Neural cell (in vitro differentiated cells): Measurements from ENCODE around the gene CDCA5. TPM values are rescaled to one million over a fixed set of nuclear protein-coding genes. Genes with fewer than 3 reads are reported as not detected.

Source experiments
- H2AFZ ChIP-seq: fragments of 200-600, 300-800 bp; sonication (generic), shearing (Covaris generic); 2 replicates; pipeline ENCODE4 v1.6.0; 2014; ENCODE audit warnings: low read depth, mild to moderate bottlenecking, antibody characterized with exemption, low read length, moderate library complexity
- H3F3A ChIP-seq: fragments of 200-600 bp; shearing (Covaris generic); 2 replicates; pipeline ENCODE4 v1.6.1; 2016; ENCODE audit warnings: mild to moderate bottlenecking, moderate library complexity, mixed read lengths, antibody characterized with exemption, low read length; ENCODE audit not compliant: insufficient read depth, poor library complexity, severe bottlenecking
- H3K27ac ChIP-seq: fragments of 200-600, 300-800 bp; sonication (generic), shearing (Covaris generic); 2 replicates; pipeline ENCODE4 v1.5.1; 2014; ENCODE audit warnings: mild to moderate bottlenecking, low read length, moderate library complexity
- H3K27me3 ChIP-seq: fragments of 300-800, 200-600 bp; sonication (generic), shearing (Covaris generic); 2 replicates; pipeline ENCODE4 v1.6.0; 2014; ENCODE audit warnings: mild to moderate bottlenecking, low read depth, low read length, moderate library complexity; ENCODE audit not compliant: insufficient read depth
- H3K36me3 ChIP-seq: fragments of 300-800, 200-600 bp; sonication (generic), shearing (Covaris generic); 2 replicates; pipeline ENCODE4 v1.5.1; 2014; ENCODE audit warnings: mild to moderate bottlenecking, antibody characterized with exemption, low read length, moderate library complexity; ENCODE audit not compliant: insufficient read depth
- H3K4me2 ChIP-seq: fragments of 300-800, 200-600 bp; sonication (generic), shearing (Covaris generic); 2 replicates; pipeline ENCODE4 v1.6.0; 2014; ENCODE audit warnings: mild to moderate bottlenecking, low read length
- H3K4me3 ChIP-seq: fragments of 300-800, 200-600 bp; sonication (generic), shearing (Covaris generic); 2 replicates; pipeline ENCODE4 v1.5.1; 2014; ENCODE audit warnings: mild to moderate bottlenecking, low read length, moderate library complexity
- H3K79me2 ChIP-seq: fragments of 200-600 bp; shearing (Covaris generic); replicated peaks from 2 replicates; pipeline ENCODE4 v1.6.0; 2014; ENCODE audit warnings: mild to moderate bottlenecking, low read length, moderate library complexity; ENCODE audit not compliant: insufficient read depth
- H3K9ac ChIP-seq: fragments of 300-800, 200-600 bp; sonication (generic), shearing (Covaris generic); 2 replicates; pipeline ENCODE4 v1.6.1; 2016; ENCODE audit warnings: mild to moderate bottlenecking, low read length, mixed read lengths
- H3K9me2 ChIP-seq: fragments of 200-600 bp; shearing (Covaris generic); 2 replicates; pipeline ENCODE4 v1.6.1; 2016; ENCODE audit warnings: mild to moderate bottlenecking, low read length, mixed read lengths; ENCODE audit not compliant: insufficient read depth
- H3K9me3 ChIP-seq: fragments of 200-600, 300-800 bp; sonication (generic), shearing (Covaris generic); 2 replicates; pipeline ENCODE4 v1.6.1; 2016; ENCODE audit warnings: mild to moderate bottlenecking, mixed run types, low read length, moderate library complexity, mixed read lengths
- H4K20me1 ChIP-seq: fragments of 200-600 bp; shearing (Covaris generic); 2 replicates; pipeline ENCODE4 v1.6.1; 2016; ENCODE audit warnings: mild to moderate bottlenecking, mixed run types; ENCODE audit not compliant: insufficient read depth
- CTCF ChIP-seq: fragments of 450-650 bp; IDR thresholded peaks from 2 replicates; pipeline ENCODE4 v1.5.1; 2014; ENCODE audit warnings: antibody characterized with exemption, mild to moderate bottlenecking, moderate library complexity; ENCODE audit not compliant: poor library complexity, severe bottlenecking
- EP300 ChIP-seq: fragments of 450-650 bp; conservative IDR thresholded peaks from 2 replicates; pipeline ENCODE4 v1.6.1; 2014; ENCODE audit warnings: antibody characterized with exemption, mild to moderate bottlenecking, moderate library complexity; ENCODE audit not compliant: poor library complexity, severe bottlenecking
- EZH2 ChIP-seq: fragments of 200-600, 300-800 bp; shearing (Covaris generic), sonication (generic); IDR thresholded peaks from 2 replicates; pipeline ENCODE4 v1.6.1; 2014; ENCODE audit warnings: antibody characterized with exemption, low read length, borderline replicate concordance, mild to moderate bottlenecking; ENCODE audit not compliant: insufficient read depth, poor library complexity, severe bottlenecking
- MXI1 ChIP-seq: fragments of 450-650 bp; conservative IDR thresholded peaks from 2 replicates; pipeline ENCODE4 v1.6.1; 2014; ENCODE audit warnings: antibody characterized with exemption, mild to moderate bottlenecking; ENCODE audit not compliant: poor library complexity, severe bottlenecking
- POLR2AphosphoS5 ChIP-seq: IDR thresholded peaks from 2 replicates; pipeline ENCODE4 v1.6.1; 2012
- RAD21 ChIP-seq: fragments of 450-650 bp; conservative IDR thresholded peaks from 2 replicates; pipeline ENCODE4 v1.6.1; 2014; ENCODE audit warnings: antibody characterized with exemption, mild to moderate bottlenecking, moderate library complexity
- SMC3 ChIP-seq: fragments of 450-650 bp; conservative IDR thresholded peaks from 2 replicates; pipeline ENCODE4 v1.6.1; 2014; ENCODE audit warnings: antibody characterized with exemption, mild to moderate bottlenecking, moderate library complexity; ENCODE audit not compliant: poor library complexity
- TAF1 ChIP-seq: IDR thresholded peaks from 2 replicates; pipeline ENCODE4 v1.6.1; 2012; ENCODE audit warnings: low read depth
- polyA minus RNA-seq: library from RNA; depleted of rRNA, polyadenylated mRNA; stranded (reverse); fragments of >200 nt; gene quantifications from 2 replicates; pipeline ENCODE4 v1.2.3, GENCODE V29; 2014
- polyA plus RNA-seq: library from polyadenylated mRNA; depleted of rRNA; stranded (reverse); fragments of >200 nt; gene quantifications from 2 replicates; pipeline ENCODE4 v1.2.3, GENCODE V29; 2014
- TF ChIP-seq, protein P1 (sequence below): IDR thresholded peaks from 2 replicates; pipeline ENCODE4 v1.6.1; 2012; ENCODE audit warnings: borderline replicate concordance

The CDCA5 gene, protein sequence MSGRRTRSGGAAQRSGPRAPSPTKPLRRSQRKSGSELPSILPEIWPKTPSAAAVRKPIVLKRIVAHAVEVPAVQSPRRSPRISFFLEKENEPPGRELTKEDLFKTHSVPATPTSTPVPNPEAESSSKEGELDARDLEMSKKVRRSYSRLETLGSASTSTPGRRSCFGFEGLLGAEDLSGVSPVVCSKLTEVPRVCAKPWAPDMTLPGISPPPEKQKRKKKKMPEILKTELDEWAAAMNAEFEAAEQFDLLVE
- 2.3 and 2.4 TPM in 2 replicates for polyA plus RNA-seq
- polyA minus RNA-seq: 0.49 and 0.69 TPM in 2 replicates

DNA sequence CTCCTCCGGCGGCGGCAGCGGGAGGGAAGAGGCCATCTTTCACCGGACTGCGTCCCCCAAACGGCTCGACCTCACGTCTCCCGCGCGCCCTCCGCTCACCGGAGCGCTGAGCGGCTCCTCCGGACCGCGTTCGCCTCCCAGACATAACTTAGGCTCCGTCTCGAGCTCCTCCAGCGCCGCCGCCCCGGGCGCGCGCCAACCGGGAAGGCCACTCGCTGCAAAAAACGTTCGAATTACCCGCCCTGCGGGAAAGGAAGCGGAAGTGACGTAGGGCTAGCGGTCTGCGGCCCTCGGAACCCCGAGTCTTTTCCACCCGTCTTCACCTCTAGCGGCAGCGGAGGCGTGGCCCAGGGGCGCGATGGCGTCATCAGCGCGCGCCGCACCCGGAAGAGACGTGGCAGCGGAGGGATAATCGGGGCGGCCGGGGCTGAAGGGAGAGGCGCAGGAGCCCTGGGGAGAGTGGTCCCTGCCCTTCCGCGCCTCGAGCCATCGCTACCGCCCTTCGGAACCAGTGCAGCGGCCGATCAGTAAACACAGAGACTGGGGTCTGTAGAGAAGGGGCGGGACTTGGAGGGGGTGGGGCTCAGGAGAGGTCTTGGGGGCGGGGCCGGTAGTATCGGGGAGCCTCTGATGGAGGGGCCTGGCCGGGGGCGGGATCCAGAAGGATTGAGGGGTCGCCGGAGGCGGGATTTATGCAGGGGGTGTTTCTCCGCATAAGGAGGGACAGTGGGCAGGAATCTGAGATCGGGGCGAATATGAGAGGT, at the start of gene CDCA5, which contains the start of gene ZFPL1:
Gene CDCA5, minus strand, starts transcription at position 207 of the 764 bp plus-strand sequence. Its CDS starts 62 bp downstream, at position 145.
Gene ZFPL1, plus strand, starts transcription at position 389 of the 764 bp plus-strand sequence. CDS start 477 bp downstream, outside the sequence.
- H3K9me2 ChIP-seq: no peaks in the 10 kb centered on the region
- peak within 1 kb of the TSS; percentile 65 for H2AFZ ChIP-seq
- TF ChIP-seq RAD21 (peak; percentile 19), TAF1 (peak; percentile 80), CTCF (no peak), EZH2 (no peak), MXI1 (peak; percentile 100), POLR2AphosphoS5 (peak; percentile 96), EP300 (peak; percentile 81), SMC3 (peak; percentile 26)
- TF ChIP-seq, protein P1, sequence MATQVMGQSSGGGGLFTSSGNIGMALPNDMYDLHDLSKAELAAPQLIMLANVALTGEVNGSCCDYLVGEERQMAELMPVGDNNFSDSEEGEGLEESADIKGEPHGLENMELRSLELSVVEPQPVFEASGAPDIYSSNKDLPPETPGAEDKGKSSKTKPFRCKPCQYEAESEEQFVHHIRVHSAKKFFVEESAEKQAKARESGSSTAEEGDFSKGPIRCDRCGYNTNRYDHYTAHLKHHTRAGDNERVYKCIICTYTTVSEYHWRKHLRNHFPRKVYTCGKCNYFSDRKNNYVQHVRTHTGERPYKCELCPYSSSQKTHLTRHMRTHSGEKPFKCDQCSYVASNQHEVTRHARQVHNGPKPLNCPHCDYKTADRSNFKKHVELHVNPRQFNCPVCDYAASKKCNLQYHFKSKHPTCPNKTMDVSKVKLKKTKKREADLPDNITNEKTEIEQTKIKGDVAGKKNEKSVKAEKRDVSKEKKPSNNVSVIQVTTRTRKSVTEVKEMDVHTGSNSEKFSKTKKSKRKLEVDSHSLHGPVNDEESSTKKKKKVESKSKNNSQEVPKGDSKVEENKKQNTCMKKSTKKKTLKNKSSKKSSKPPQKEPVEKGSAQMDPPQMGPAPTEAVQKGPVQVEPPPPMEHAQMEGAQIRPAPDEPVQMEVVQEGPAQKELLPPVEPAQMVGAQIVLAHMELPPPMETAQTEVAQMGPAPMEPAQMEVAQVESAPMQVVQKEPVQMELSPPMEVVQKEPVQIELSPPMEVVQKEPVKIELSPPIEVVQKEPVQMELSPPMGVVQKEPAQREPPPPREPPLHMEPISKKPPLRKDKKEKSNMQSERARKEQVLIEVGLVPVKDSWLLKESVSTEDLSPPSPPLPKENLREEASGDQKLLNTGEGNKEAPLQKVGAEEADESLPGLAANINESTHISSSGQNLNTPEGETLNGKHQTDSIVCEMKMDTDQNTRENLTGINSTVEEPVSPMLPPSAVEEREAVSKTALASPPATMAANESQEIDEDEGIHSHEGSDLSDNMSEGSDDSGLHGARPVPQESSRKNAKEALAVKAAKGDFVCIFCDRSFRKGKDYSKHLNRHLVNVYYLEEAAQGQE: peak; percentile 71
- H3K4me3 ChIP-seq: peak within 1 kb of the TSS; percentile 84
- H3K27me3 ChIP-seq: no peaks in the 10 kb centered on the region
- no peaks in the 10 kb centered on the region for H3F3A ChIP-seq
- H3K27ac ChIP-seq: peak within 1 kb of the TSS; percentile 85
- H4K20me1 ChIP-seq: no peaks in the 10 kb centered on the region
- H3K9ac ChIP-seq: peak within 1 kb of the TSS; percentile 84
- H3K36me3 ChIP-seq: no peaks in the 10 kb centered on the region
- peak within 1 kb of the TSS; percentile 88 for H3K4me2 ChIP-seq
- no peaks in the 10 kb centered on the region for H3K9me3 ChIP-seq
- peaks cover 23% of the 10 kb centered on the region for H3K79me2 ChIP-seq

DNA sequence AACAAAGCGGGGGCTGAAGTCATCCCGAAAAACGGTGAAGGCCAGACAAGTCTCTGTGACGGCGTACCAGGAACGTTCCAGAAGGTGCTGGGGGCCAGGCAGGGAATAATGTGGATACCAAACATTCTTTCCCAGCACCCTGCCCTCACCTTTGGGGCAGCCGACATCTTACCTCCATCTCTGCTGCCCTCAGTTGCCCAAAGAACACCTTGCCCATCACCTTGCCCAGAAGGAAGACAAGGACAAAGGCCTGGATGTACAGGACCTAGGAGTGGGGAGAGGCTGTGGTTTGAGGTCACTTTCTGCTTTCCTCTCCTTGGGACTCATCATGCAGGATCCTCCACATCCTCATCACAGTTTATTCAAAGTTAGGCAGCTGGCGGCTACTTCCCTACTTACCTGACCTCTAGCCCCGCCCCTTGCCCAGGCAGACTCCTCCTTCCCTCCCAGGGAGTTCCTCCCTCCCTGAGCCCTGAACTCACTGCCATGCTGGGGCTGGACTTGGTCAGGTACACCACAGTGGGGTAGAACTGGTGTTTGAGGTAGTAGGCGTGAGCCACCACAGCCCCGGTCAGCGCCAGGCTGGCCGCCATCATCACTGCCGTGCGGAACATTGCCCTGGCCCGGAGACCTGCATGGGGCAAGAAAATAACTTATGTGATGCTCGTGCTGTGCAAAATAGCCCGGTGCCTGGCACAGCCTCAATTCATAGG, 49.3 kb upstream of the CDCA5 start:
- peak overlapping the region; percentile 100 for H3K4me3 ChIP-seq
- peaks cover 16% of the 10 kb centered on the region for H3K79me2 ChIP-seq
- H3K27ac ChIP-seq: peak overlapping the region; percentile 98
- H3K9ac ChIP-seq: peak overlapping the region; percentile 97
- H3F3A ChIP-seq: peaks cover 5% of the 10 kb centered on the region
- no peaks in the 10 kb centered on the region for H3K9me3 ChIP-seq
- no peaks in the 10 kb centered on the region for H3K36me3 ChIP-seq
- H3K27me3 ChIP-seq: no peaks in the 10 kb centered on the region
- no peaks in the 10 kb centered on the region for H4K20me1 ChIP-seq
- no peak overlapping the region for H2AFZ ChIP-seq
- H3K9me2 ChIP-seq: no peaks in the 10 kb centered on the region
- peak overlapping the region; percentile 95 for H3K4me2 ChIP-seq
- TF ChIP-seq EZH2: no peak
- no peak for TF ChIP-seq TAF1
- no peak for TF ChIP-seq RAD21
- TF ChIP-seq EP300: no peak
- TF ChIP-seq CTCF: no peak
- TF ChIP-seq MXI1: no peak
- TF ChIP-seq, protein P1: no peak
- TF ChIP-seq SMC3: no peak
- TF ChIP-seq POLR2AphosphoS5: no peak
